Trophoblast cell (in vitro differentiated cells and primary cell): ENCODE data around the gene MRI1.

ENCODE experiments used
- DNase-seq, 2 donors: peaks; one replicate each; pipeline ENCODE4 v3.0.0-alpha.2; 2016
- H2AFZ ChIP-seq: 2 replicates; pipeline ENCODE4 v1.6.1; 2013; ENCODE audit warnings: low read length, moderate library complexity, mild to moderate bottlenecking; ENCODE audit not compliant: insufficient read depth, poor library complexity
- H2AK5ac ChIP-seq: 2 replicates; pipeline ENCODE4 v1.6.1; 2013; ENCODE audit warnings: mild to moderate bottlenecking, low read length
- H2BK120ac ChIP-seq: 2 replicates; pipeline ENCODE4 v1.6.1; 2013; ENCODE audit warnings: low read length, mild to moderate bottlenecking, moderate library complexity; ENCODE audit not compliant: insufficient read depth, poor library complexity
- H2BK12ac ChIP-seq: 2 replicates; pipeline ENCODE4 v1.6.1; 2013; ENCODE audit warnings: mild to moderate bottlenecking, low read length, moderate library complexity
- H2BK5ac ChIP-seq: 2 replicates; pipeline ENCODE4 v1.6.1; 2013; ENCODE audit warnings: low read length, low read depth, moderate library complexity, mild to moderate bottlenecking; ENCODE audit not compliant: poor library complexity
- H3K14ac ChIP-seq: 2 replicates; pipeline ENCODE4 v1.6.1; 2013; ENCODE audit warnings: mild to moderate bottlenecking, low read length
- H3K18ac ChIP-seq: 2 replicates; pipeline ENCODE4 v1.6.1; 2013; ENCODE audit warnings: mild to moderate bottlenecking, low read length
- H3K23ac ChIP-seq: 2 replicates; pipeline ENCODE4 v1.6.1; 2013; ENCODE audit warnings: low read length
- H3K27ac ChIP-seq: 2 replicates; pipeline ENCODE4 v1.5.1; 2013; ENCODE audit warnings: low read depth, mild to moderate bottlenecking, inconsistent platforms, low read length, moderate library complexity
- H3K27me3 ChIP-seq: 2 replicates; pipeline ENCODE4 v1.6.1; 2013; ENCODE audit warnings: inconsistent platforms, mild to moderate bottlenecking, low read length, moderate library complexity; ENCODE audit not compliant: insufficient read depth
- H3K36me3 ChIP-seq, 2 experiments: 1 replicate in 1 of 2; 2 replicates in 1 of 2; pipeline ENCODE4 v1.6.1; 2013; ENCODE audit warnings: low read length in 2 of 2, mild to moderate bottlenecking in 2 of 2, moderate library complexity in 1 of 2; ENCODE audit not compliant: insufficient read depth in 2 of 2, control insufficient read depth in 1 of 2
- H3K4ac ChIP-seq: 2 replicates; pipeline ENCODE4 v1.6.1; 2013; ENCODE audit warnings: low read depth, mild to moderate bottlenecking, low read length, moderate library complexity
- H3K4me1 ChIP-seq, 2 experiments: 1 replicate in 1 of 2; 2 replicates in 1 of 2; pipeline ENCODE4 v1.6.1; 2013; ENCODE audit warnings: low read length in 2 of 2, mild to moderate bottlenecking in 2 of 2, moderate library complexity in 1 of 2; ENCODE audit not compliant: insufficient read depth in 2 of 2, control insufficient read depth in 1 of 2
- H3K4me2 ChIP-seq: 2 replicates; pipeline ENCODE4 v1.6.1; 2013; ENCODE audit warnings: inconsistent platforms, mild to moderate bottlenecking, low read length, moderate library complexity
- H3K4me3 ChIP-seq: 2 replicates; pipeline ENCODE4 v1.5.1; 2013; ENCODE audit warnings: mild to moderate bottlenecking, low read depth, low read length, inconsistent platforms
- H3K79me1 ChIP-seq: one replicate; pipeline ENCODE4 v1.6.1; 2013; ENCODE audit warnings: low read length
- H3K79me2 ChIP-seq: 2 replicates; pipeline ENCODE4 v1.6.1; 2013; ENCODE audit warnings: low read length, mild to moderate bottlenecking; ENCODE audit not compliant: control insufficient read depth, insufficient read depth, poor library complexity
- H3K9ac ChIP-seq: 2 replicates; pipeline ENCODE4 v1.6.1; 2013; ENCODE audit warnings: mild to moderate bottlenecking, low read length
- H3K9me3 ChIP-seq: 2 replicates; pipeline ENCODE4 v1.6.1; 2013; ENCODE audit warnings: low read depth, mild to moderate bottlenecking, control low read depth, inconsistent platforms, low read length; ENCODE audit not compliant: insufficient read depth
- H4K12ac ChIP-seq: 2 replicates; pipeline ENCODE4 v1.6.1; 2013; ENCODE audit warnings: low read depth, mild to moderate bottlenecking, low read length, moderate library complexity
- H4K8ac ChIP-seq: 2 replicates; pipeline ENCODE4 v1.6.1; 2013; ENCODE audit warnings: low read depth, mild to moderate bottlenecking, low read length, moderate library complexity
- H4K91ac ChIP-seq: one replicate; pipeline ENCODE4 v1.6.1; 2013; ENCODE audit warnings: low read depth, mild to moderate bottlenecking, low read length, moderate library complexity
- WGBS: extraction: QIAGEN DNeasy Blood & Tissue Kit; methylation state at CpG from one replicate; pipeline ENCODE4 v1.1.7; 2013; ENCODE audit warnings: missing lambda C conversion rate; ENCODE audit not compliant: insufficient read length, insufficient coverage; ENCODE audit errors: extremely low coverage; 5-methylcytosine and 5-hydroxymethylcytosine counted together

The MRI1 gene

GRCh38 chr19:13723206-13723605 is 41.1 kb upstream of the MRI1 start:
- Histone ChIP-seq H3K4me3 (no peak overlapping the region), H3K4me1 (no peaks in the 10 kb centered on the region), H2BK12ac (no peak overlapping the region), H3K79me2 (no peaks in the 10 kb centered on the region), H2AK5ac (no peak overlapping the region), H3K27me3 (no peaks in the 10 kb centered on the region), H4K12ac (no peak overlapping the region), H2BK5ac (no peak overlapping the region), H3K14ac (no peak overlapping the region), H2AFZ (no peak overlapping the region), H2BK120ac (no peak overlapping the region), H4K8ac (no peak overlapping the region), H3K36me3 (no peaks in the 10 kb centered on the region), H3K9ac (no peak overlapping the region), H3K9me3 (no peaks in the 10 kb centered on the region), H4K91ac (no peak overlapping the region), H3K23ac (no peak overlapping the region), H3K27ac (no peak overlapping the region), H3K4ac (no peak overlapping the region), H3K4me2 (no peak overlapping the region), H3K18ac (no peak overlapping the region), H3K79me1 (no peaks in the 10 kb centered on the region)
- no CpG with 5 or more reads among the region's 5 CpGs for WGBS
- DNase-seq, result no peak

- DNase-seq, result peak; percentile 70 to 85
- Histone ChIP-seq H2AK5ac (no peak overlapping the region), H3K79me2 (no peaks in the 10 kb centered on the region), H3K4ac (no peak overlapping the region), H4K12ac (no peak overlapping the region), H3K4me3 (no peak overlapping the region), H3K27ac (no peak overlapping the region), H3K79me1 (peaks cover under 1% of the 10 kb centered on the region), H3K36me3 (no peaks in the 10 kb centered on the region), H3K4me2 (no peak overlapping the region), H2BK5ac (no peak overlapping the region), H4K91ac (no peak overlapping the region), H4K8ac (no peak overlapping the region), H3K14ac (no peak overlapping the region), H2AFZ (no peak overlapping the region), H2BK120ac (no peak overlapping the region), H3K9ac (no peak overlapping the region), H3K23ac (no peak overlapping the region), H3K27me3 (no peaks in the 10 kb centered on the region), H3K4me1 (peaks cover 0 to 3% of the 10 kb centered on the region in 2 experiments), H3K9me3 (no peaks in the 10 kb centered on the region), H3K18ac (no peak overlapping the region), H2BK12ac (no peak overlapping the region)
- no CpG with 5 or more reads among the region's 5 CpGs for WGBS
These were observed 38.0 kb upstream of the MRI1 start for GRCh38 chr19:13726323-13726722.

- H4K8ac ChIP-seq, result no peak overlapping the region
- H3K23ac ChIP-seq, result no peak overlapping the region
- H3K9ac ChIP-seq, result no peak overlapping the region
- H2AFZ ChIP-seq, result no peak overlapping the region
- no peak overlapping the region for H3K18ac ChIP-seq
- H3K79me1 ChIP-seq, result peaks cover 5% of the 10 kb centered on the region
- no peak overlapping the region for H3K4me3 ChIP-seq
- H3K4me2 ChIP-seq, result no peak overlapping the region
- peaks cover 3 to 7% of the 10 kb centered on the region in 2 experiments for H3K4me1 ChIP-seq
- no peak for DNase-seq
- H3K14ac ChIP-seq, result no peak overlapping the region
- H3K27me3 ChIP-seq, result no peaks in the 10 kb centered on the region
- no peak overlapping the region for H2BK5ac ChIP-seq
- WGBS, result no CpG with 5 or more reads among the region's 8 CpGs
- no peak overlapping the region for H2BK12ac ChIP-seq
- H3K9me3 ChIP-seq, result no peaks in the 10 kb centered on the region
- H4K12ac ChIP-seq, result no peak overlapping the region
- no peaks in the 10 kb centered on the region for H3K36me3 ChIP-seq
- no peak overlapping the region for H2BK120ac ChIP-seq
- no peak overlapping the region for H3K4ac ChIP-seq
- H2AK5ac ChIP-seq, result no peak overlapping the region
- no peak overlapping the region for H3K27ac ChIP-seq
- peaks cover 3% of the 10 kb centered on the region for H3K79me2 ChIP-seq
- H4K91ac ChIP-seq, result no peak overlapping the region
These were observed 36.5 kb upstream of the MRI1 start for GRCh38 chr19:13727798-13728197.

GRCh38 chr19:13729859-13730258 is 34.5 kb upstream of the MRI1 start:
- H3K9ac ChIP-seq, result no peak overlapping the region
- WGBS, result no CpG with 5 or more reads among the region's 2 CpGs
- no peaks in the 10 kb centered on the region for H3K27me3 ChIP-seq
- no peak overlapping the region for H3K27ac ChIP-seq
- H3K23ac ChIP-seq, result no peak overlapping the region
- no peak overlapping the region for H2BK12ac ChIP-seq
- H3K79me1 ChIP-seq, result peaks cover 5% of the 10 kb centered on the region
- H2BK120ac ChIP-seq, result no peak overlapping the region
- no peak overlapping the region for H4K91ac ChIP-seq
- H3K4me3 ChIP-seq, result no peak overlapping the region
- H3K4ac ChIP-seq, result no peak overlapping the region
- no peak overlapping the region for H3K14ac ChIP-seq
- H2AFZ ChIP-seq, result no peak overlapping the region
- H2AK5ac ChIP-seq, result no peak overlapping the region
- H4K12ac ChIP-seq, result no peak overlapping the region
- peaks cover 3 to 7% of the 10 kb centered on the region in 2 experiments for H3K4me1 ChIP-seq
- no peak overlapping the region for H3K18ac ChIP-seq
- H3K36me3 ChIP-seq, result no peaks in the 10 kb centered on the region
- H2BK5ac ChIP-seq, result no peak overlapping the region
- H3K4me2 ChIP-seq, result no peak overlapping the region
- no peak for DNase-seq
- H3K9me3 ChIP-seq, result no peaks in the 10 kb centered on the region
- H3K79me2 ChIP-seq, result peaks cover 3% of the 10 kb centered on the region
- no peak overlapping the region for H4K8ac ChIP-seq
